Hepatocyte (in vitro differentiated cells): Measurements from ENCODE around the gene CHST11. TPM values are rescaled to one million over a fixed set of nuclear protein-coding genes. Genes with fewer than 3 reads are reported as not detected.

Experiments used
- DNase-seq: peaks from one replicate; pipeline ENCODE4 v3.0.0-alpha.2; 2016; ENCODE audit warnings: low spot score
- H2AFZ ChIP-seq: fragments of 200-600 bp; sonication (generic); 2 replicates; pipeline ENCODE4 v1.6.0; 2016; ENCODE audit warnings: antibody characterized with exemption, mild to moderate bottlenecking
- H3K27ac ChIP-seq: fragments of 200-600 bp; sonication (generic); 2 replicates; pipeline ENCODE4 v1.5.1; 2016; ENCODE audit warnings: mild to moderate bottlenecking
- H3K27me3 ChIP-seq: fragments of 200-600 bp; sonication (generic); 2 replicates; pipeline ENCODE4 v1.6.1; 2016
- H3K36me3 ChIP-seq: fragments of 200-600 bp; sonication (generic); replicated peaks from 2 replicates; pipeline ENCODE4 v1.5.1; 2016; ENCODE audit warnings: low read depth; ENCODE audit not compliant: insufficient read depth
- H3K4me1 ChIP-seq: fragments of 200-600 bp; sonication (generic); 2 replicates; pipeline ENCODE4 v1.5.1; 2016; ENCODE audit warnings: mild to moderate bottlenecking, moderate library complexity; ENCODE audit not compliant: insufficient read depth
- H3K4me2 ChIP-seq: fragments of 200-600 bp; sonication (generic); 2 replicates; pipeline ENCODE4 v1.6.0; 2016
- H3K4me3 ChIP-seq: fragments of 200-600 bp; sonication (generic); 2 replicates; pipeline ENCODE4 v1.5.1; 2016; ENCODE audit warnings: mild to moderate bottlenecking
- H3K79me2 ChIP-seq: fragments of 200-600 bp; sonication (generic); 2 replicates; pipeline ENCODE4 v1.6.0; 2017; ENCODE audit warnings: mild to moderate bottlenecking
- H3K9me2 ChIP-seq: fragments of 200-600 bp; sonication (generic); replicated peaks from 2 replicates; pipeline ENCODE4 v1.6.0; 2017; ENCODE audit warnings: mild to moderate bottlenecking; ENCODE audit not compliant: insufficient read depth
- H3K9me3 ChIP-seq: fragments of 200-600 bp; sonication (generic); 2 replicates; pipeline ENCODE4 v1.5.1; 2016; ENCODE audit warnings: low read depth, mild to moderate bottlenecking
- H4K20me1 ChIP-seq: fragments of 200-600 bp; sonication (generic); 2 replicates; pipeline ENCODE4 v1.6.0; 2016; ENCODE audit warnings: mild to moderate bottlenecking; ENCODE audit not compliant: insufficient read depth, poor library complexity, severe bottlenecking
- CTCF ChIP-seq: fragments of 200-600 bp; sonication (generic); IDR thresholded peaks from 2 replicates; pipeline ENCODE4 v1.5.1; 2016; ENCODE audit warnings: antibody characterized with exemption, mild to moderate bottlenecking; ENCODE audit not compliant: poor library complexity
- EZH2 ChIP-seq: fragments of 200-600 bp; sonication (generic); IDR thresholded peaks from 2 replicates; pipeline ENCODE4 v1.6.1; 2016; ENCODE audit warnings: antibody characterized with exemption, mild to moderate bottlenecking, borderline replicate concordance
- EZH2phosphoT487 ChIP-seq: fragments of 200-600 bp; sonication (generic); IDR thresholded peaks from one replicate; pipeline ENCODE4 v1.6.1; 2018; ENCODE audit warnings: antibody characterized with exemption, mild to moderate bottlenecking, low read depth, moderate library complexity; ENCODE audit not compliant: unreplicated experiment, severe bottlenecking
- WGBS: methylation state at CpG from one replicate; pipeline ENCODE4 v1.1.6; 2016; ENCODE audit warnings: low lambda C conversion rate; ENCODE audit errors: missing lambda C conversion rate; 5-methylcytosine and 5-hydroxymethylcytosine counted together
- polyA plus RNA-seq: library from polyadenylated mRNA; unstranded; fragments of >200 nt; fragmentation: Nextera tagmentation; extraction: Ambion mirVana; gene quantifications from 2 replicates; pipeline ENCODE4 v1.2.1, GENCODE V29; 2016
- total RNA-seq: library from RNA; depleted of rRNA; stranded (reverse); fragments of >200 nt; gene quantifications from 2 replicates; pipeline ENCODE4 v1.2.3, GENCODE V29; 2014

CHST11 gene
- total and polyA plus RNA-seq, 2 experiments from 2014 or later, result 5.2 to 8.9 TPM

GRCh38 chr12:104410786-104411185, 46.0 kb upstream of the CHST11 start:
- no peaks in the 10 kb centered on the region for H3K27me3 ChIP-seq
- no peaks in the 10 kb centered on the region for H3K36me3 ChIP-seq
- H4K20me1 ChIP-seq, result no peaks in the 10 kb centered on the region
- H3K4me3 ChIP-seq, result no peak overlapping the region
- H3K4me1 ChIP-seq, result peaks cover 6% of the 10 kb centered on the region
- H3K4me2 ChIP-seq, result no peak overlapping the region
- no peaks in the 10 kb centered on the region for H3K9me2 ChIP-seq
- H3K27ac ChIP-seq, result no peak overlapping the region
- DNase-seq, result no peak
- no peak overlapping the region for H2AFZ ChIP-seq
- no peaks in the 10 kb centered on the region for H3K9me3 ChIP-seq
- 100% methylated on average over 1 of the region's 1 CpG for WGBS
- H3K79me2 ChIP-seq, result no peaks in the 10 kb centered on the region
- TF ChIP-seq EZH2phosphoT487 (no peak), CTCF (no peak), EZH2 (no peak)

- TF ChIP-seq EZH2phosphoT487 (no peak), EZH2 (no peak), CTCF (no peak)
- peaks cover 6% of the 10 kb centered on the region for H3K4me1 ChIP-seq
- no peak overlapping the region for H3K4me2 ChIP-seq
- no peak overlapping the region for H3K4me3 ChIP-seq
- H3K9me2 ChIP-seq, result no peaks in the 10 kb centered on the region
- no peaks in the 10 kb centered on the region for H3K36me3 ChIP-seq
- H4K20me1 ChIP-seq, result no peaks in the 10 kb centered on the region
- H3K27ac ChIP-seq, result no peak overlapping the region
- no peak overlapping the region for H2AFZ ChIP-seq
- H3K27me3 ChIP-seq, result no peaks in the 10 kb centered on the region
- no peak for DNase-seq
- 79% methylated on average over 16 of the region's 16 CpGs for WGBS
- no peaks in the 10 kb centered on the region for H3K9me3 ChIP-seq
- H3K79me2 ChIP-seq, result no peaks in the 10 kb centered on the region
Observed at GRCh38 chr12:104411826-104412641, 44.7 kb upstream of the CHST11 start.

- H3K27me3 ChIP-seq, result no peaks in the 10 kb centered on the region
- no peak overlapping the region for H3K4me2 ChIP-seq
- WGBS, result 67% methylated on average over 8 of the region's 8 CpGs
- no peak overlapping the region for H3K27ac ChIP-seq
- no peaks in the 10 kb centered on the region for H4K20me1 ChIP-seq
- no peaks in the 10 kb centered on the region for H3K9me3 ChIP-seq
- H3K36me3 ChIP-seq, result no peaks in the 10 kb centered on the region
- DNase-seq, result no peak
- TF ChIP-seq EZH2phosphoT487 (no peak), CTCF (no peak), EZH2 (no peak)
- H2AFZ ChIP-seq, result no peak overlapping the region
- no peaks in the 10 kb centered on the region for H3K9me2 ChIP-seq
- peaks cover 6% of the 10 kb centered on the region for H3K4me1 ChIP-seq
- H3K4me3 ChIP-seq, result no peak overlapping the region
- H3K79me2 ChIP-seq, result no peaks in the 10 kb centered on the region
Observed at GRCh38 chr12:104412681-104413080, 44.1 kb upstream of the CHST11 start.
